B cell (primary cell): Measurements from ENCODE around the gene GCHFR. TPM values are rescaled to one million over a fixed set of nuclear protein-coding genes. Genes with fewer than 3 reads are reported as not detected.

Experiments
- ATAC-seq: fragments of 200-7000 bp; cut with Tn5 transposase; one replicate; pipeline ENCODE4 v1.10.0; 2021; ENCODE audit warnings: low read depth, mild to moderate bottlenecking, moderate number of reproducible peaks, moderate library complexity
- CTCF ChIA-PET: fragments of 350-600 bp; sonication (Branson Sonifier 250); formaldehyde crosslinking; loops from one replicate; lab custom pipeline; 2021; ENCODE audit warnings: antibody characterized with exemption, inconsistent platforms; lab: Charles Lee
- POLR2A ChIA-PET: fragments of 350-600 bp; sonication (Branson Sonifier 250); formaldehyde crosslinking; loops from one replicate; lab custom pipeline; 2021; ENCODE audit warnings: antibody characterized with exemption; lab: Charles Lee
- DNase-seq: peaks from one replicate; pipeline ENCODE4 v3.0.0; 2013
- H2AFZ ChIP-seq: 2 replicates; pipeline ENCODE4 v1.6.1; 2012; ENCODE audit warnings: mild to moderate bottlenecking, low read depth, low read length; ENCODE audit not compliant: insufficient read depth, poor library complexity, severe bottlenecking
- H3K27ac ChIP-seq, 2 donors: 1 replicate in 1 of 2; 2 replicates in 1 of 2; pipeline ENCODE4 v1.5.1; 2012 to 2013; ENCODE audit warnings: low read length in 2 of 2, mild to moderate bottlenecking in 2 of 2, moderate library complexity in 1 of 2
- H3K27me3 ChIP-seq, 4 experiments: fragments of 200-600 bp in 1 of 4; sonication (generic) in 1 of 4; replicated peaks in 1 of 4; 1 replicate in 2 of 4; 2 replicates in 2 of 4; pipeline versions ENCODE4 v1.6.1 to v1.7.0; 2013 to 2016; ENCODE audit warnings: low read length in 3 of 4, mild to moderate bottlenecking in 2 of 4, mixed read lengths in 1 of 4, moderate library complexity in 1 of 4; ENCODE audit not compliant: insufficient read depth in 4 of 4, control insufficient read depth in 3 of 4; ENCODE audit errors: control extremely low read depth in 1 of 4
- H3K36me3 ChIP-seq, 2 experiments: replicated peaks in 1 of 2; 1 replicate in 1 of 2; 2 replicates in 1 of 2; pipeline versions ENCODE4 v1.6.1 to v1.7.1; 2013; ENCODE audit warnings: low read length in 1 of 2; ENCODE audit not compliant: insufficient read depth in 2 of 2, control insufficient read depth in 1 of 2; ENCODE audit errors: control extremely low read depth in 1 of 2, extremely low read depth in 1 of 2
- H3K4me1 ChIP-seq, 2 donors: fragments of 200-600 bp in 1 of 2; sonication (generic) in 1 of 2; 1 replicate in 1 of 2; 2 replicates in 1 of 2; pipeline versions ENCODE4 v1.5.1 to v1.6.1; 2013 to 2017; ENCODE audit warnings: low read length in 2 of 2; ENCODE audit not compliant: control insufficient read depth in 2 of 2, insufficient read depth in 2 of 2
- H3K4me2 ChIP-seq: replicated peaks from 2 replicates; pipeline ENCODE3; 2012; ENCODE audit warnings: mild to moderate bottlenecking, low read depth, low read length; ENCODE audit not compliant: poor library complexity, severe bottlenecking
- H3K4me3 ChIP-seq, 5 experiments: fragments of 200-600 bp in 1 of 5; sonication (generic) in 1 of 5; 1 replicate in 3 of 5; 2 replicates in 2 of 5; pipeline versions ENCODE4 v1.5.1 to v1.7.0; 2011 to 2016; ENCODE audit warnings: low read length in 4 of 5, mild to moderate bottlenecking in 4 of 5, low read depth in 2 of 5, control low read depth in 1 of 5, moderate library complexity in 1 of 5; ENCODE audit not compliant: insufficient read depth in 1 of 5; ENCODE audit errors: control extremely low read depth in 1 of 5, extremely low read depth in 1 of 5
- H3K79me2 ChIP-seq: fragments of 200-600 bp; sonication (generic); one replicate; pipeline ENCODE4 v1.6.0; 2016; ENCODE audit warnings: low read length; ENCODE audit not compliant: control insufficient read depth, insufficient read depth
- H3K9ac ChIP-seq: fragments of 200-600 bp; sonication (generic); 2 replicates; pipeline ENCODE4 v1.6.1; 2017; ENCODE audit warnings: mild to moderate bottlenecking, low read length, moderate library complexity
- H3K9me3 ChIP-seq, 3 donors: one replicate each; pipeline versions ENCODE4 v1.6.1 to v1.7.1; 2013; ENCODE audit warnings: low read length in 2 of 3; ENCODE audit not compliant: control insufficient read depth in 2 of 3, insufficient read depth in 1 of 3; ENCODE audit errors: control extremely low read depth in 1 of 3
- H4K20me1 ChIP-seq: 2 replicates; pipeline ENCODE4 v1.6.0; 2012; ENCODE audit warnings: mild to moderate bottlenecking, low read length; ENCODE audit not compliant: insufficient read depth, control insufficient read depth, poor library complexity, severe bottlenecking
- H3K27ac Mint-ChIP-seq: one replicate; pipeline ENCODE4 v1.8.0; 2021; ENCODE audit warnings: mixed read lengths
- H3K27me3 Mint-ChIP-seq: one replicate; pipeline ENCODE4 v1.8.0; 2021; ENCODE audit warnings: mixed read lengths
- H3K4me1 Mint-ChIP-seq: one replicate; pipeline ENCODE4 v1.8.0; 2021; ENCODE audit warnings: mixed read lengths
- H3K4me3 Mint-ChIP-seq: one replicate; pipeline ENCODE4 v1.8.0; 2021; ENCODE audit warnings: mixed read lengths
- H3K9me3 Mint-ChIP-seq: one replicate; pipeline ENCODE4 v1.8.0; 2022; ENCODE audit warnings: mixed read lengths; ENCODE audit not compliant: insufficient read depth
- EZH2 ChIP-seq: IDR thresholded peaks from 2 replicates; pipeline ENCODE4 v1.6.1; 2012; ENCODE audit warnings: borderline replicate concordance, low read depth, mild to moderate bottlenecking, moderate library complexity, low read length; ENCODE audit not compliant: insufficient read depth, poor library complexity, severe bottlenecking
- WGBS: methylation state at CpG from one replicate; pipeline ENCODE4 v1.1.5; 2013; ENCODE audit warnings: missing lambda C conversion rate; ENCODE audit not compliant: insufficient coverage; 5-methylcytosine and 5-hydroxymethylcytosine counted together
- intact Hi-C: fragments of 100-400 bp; cut with micrococcal nuclease; formaldehyde crosslinking; loops from one replicate; pipeline ENCODE4 v1.10.0; 2022
- polyA plus RNA-seq: library from polyadenylated mRNA; depleted of rRNA; stranded (reverse); fragments of >200 nt; gene quantifications from 2 replicates; pipeline ENCODE4 v1.2.3, GENCODE V29; 2012
- total RNA-seq, 2 donors: library from RNA; stranded (reverse); fragments of 120-200 nt in 1 of 2; gene quantifications; 1 replicate in 1 of 2; 2 replicates in 1 of 2; pipeline versions ENCODE4 v1.2.3 to v1.2.4, GENCODE V29; 2013 to 2022
- TF ChIP-seq, protein P1 (sequence below): fragments of 200-600 bp; IDR thresholded peaks from one replicate; pipeline ENCODE4 v1.8.0; 2022; ENCODE audit warnings: antibody characterized with exemption, mild to moderate bottlenecking

Gene GCHFR
- total and polyA plus RNA-seq, 2 donors (not counting 1 experiment from before 2014, with no cell fraction given): 14.3 to 23.7 TPM

DNA sequence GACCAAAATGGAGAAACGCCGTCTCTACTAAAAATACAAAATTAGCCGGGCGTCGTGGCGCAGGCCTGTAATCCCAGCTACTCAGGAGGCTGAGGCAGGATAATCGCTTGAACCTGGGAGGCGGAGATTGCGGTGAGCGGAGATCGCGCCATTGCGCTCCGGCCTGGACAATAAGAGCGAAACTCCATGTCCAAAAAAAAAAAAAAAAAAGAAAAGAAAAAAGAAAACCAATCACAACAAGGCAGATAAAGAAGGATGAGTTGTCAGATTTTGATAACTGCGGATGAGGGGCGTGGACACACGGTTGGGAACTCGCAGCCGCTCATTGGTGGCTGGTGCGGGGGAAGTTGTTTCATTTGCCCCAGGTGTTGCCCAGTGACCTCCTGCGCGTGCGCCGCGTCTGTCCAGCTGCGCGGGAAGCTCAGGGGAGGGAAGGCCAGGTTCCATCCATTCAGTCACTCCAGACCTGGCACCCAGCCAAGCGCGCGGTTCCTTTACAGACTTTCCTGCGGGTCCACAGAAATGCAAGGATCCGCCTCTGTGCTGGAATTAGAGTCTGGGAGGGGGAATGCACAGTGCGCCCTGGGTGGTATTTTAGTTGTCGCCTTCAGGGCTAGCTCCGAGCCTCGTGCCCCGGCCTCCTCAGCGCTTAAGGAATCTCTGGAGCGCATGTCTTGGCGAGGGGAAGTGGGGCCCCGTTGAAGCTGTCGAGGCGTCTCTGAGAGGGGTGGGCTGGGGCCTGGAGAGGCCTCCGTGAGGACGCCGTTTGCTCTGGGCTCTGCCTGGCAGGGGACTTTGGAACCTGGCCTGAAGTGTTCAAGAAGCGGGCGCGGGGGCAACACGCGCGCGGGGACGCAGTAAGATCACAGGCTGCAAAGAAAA, 708 bp upstream of the GCHFR start:
- peak overlapping the region; percentile 28 to 87 (median 78) for H3K4me3 ChIP-seq
- no peaks in the 10 kb centered on the region for H3K27me3 Mint-ChIP-seq
- H3K36me3 ChIP-seq: peaks cover 0 to 11% of the 10 kb centered on the region in 2 experiments
- ChIA-PET POLR2A (interaction anchor here (0.6 to 1.4 kb wide), 4 partner anchors 20 to 1387 kb away, joined by 3 to 12 read pairs (median 4); no protein-coding TSS in a partner anchor), CTCF (interaction anchor here (0.7 to 4.3 kb wide), 5 partner anchors 9 to 455 kb away, joined by 3 to 24 read pairs (median 3); partner anchors contain the start of genes PLCB2 and RAD51)
- H3K9ac ChIP-seq: peak overlapping the region; percentile 68
- no peaks in the 10 kb centered on the region for H3K9me3 Mint-ChIP-seq
- peak overlapping the region; percentile 68 for H3K27ac Mint-ChIP-seq
- 24% methylated on average over 50 of the region's 55 CpGs for WGBS
- H3K27me3 ChIP-seq: no peaks in the 10 kb centered on the region
- H4K20me1 ChIP-seq: no peaks in the 10 kb centered on the region
- TF ChIP-seq, protein P1, sequence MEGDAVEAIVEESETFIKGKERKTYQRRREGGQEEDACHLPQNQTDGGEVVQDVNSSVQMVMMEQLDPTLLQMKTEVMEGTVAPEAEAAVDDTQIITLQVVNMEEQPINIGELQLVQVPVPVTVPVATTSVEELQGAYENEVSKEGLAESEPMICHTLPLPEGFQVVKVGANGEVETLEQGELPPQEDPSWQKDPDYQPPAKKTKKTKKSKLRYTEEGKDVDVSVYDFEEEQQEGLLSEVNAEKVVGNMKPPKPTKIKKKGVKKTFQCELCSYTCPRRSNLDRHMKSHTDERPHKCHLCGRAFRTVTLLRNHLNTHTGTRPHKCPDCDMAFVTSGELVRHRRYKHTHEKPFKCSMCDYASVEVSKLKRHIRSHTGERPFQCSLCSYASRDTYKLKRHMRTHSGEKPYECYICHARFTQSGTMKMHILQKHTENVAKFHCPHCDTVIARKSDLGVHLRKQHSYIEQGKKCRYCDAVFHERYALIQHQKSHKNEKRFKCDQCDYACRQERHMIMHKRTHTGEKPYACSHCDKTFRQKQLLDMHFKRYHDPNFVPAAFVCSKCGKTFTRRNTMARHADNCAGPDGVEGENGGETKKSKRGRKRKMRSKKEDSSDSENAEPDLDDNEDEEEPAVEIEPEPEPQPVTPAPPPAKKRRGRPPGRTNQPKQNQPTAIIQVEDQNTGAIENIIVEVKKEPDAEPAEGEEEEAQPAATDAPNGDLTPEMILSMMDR: no peak
- TF ChIP-seq EZH2: no peak
- H3K27ac ChIP-seq: peak overlapping the region in 1 of 2 donors; percentile 35
- DNase-seq (peak; percentile 54), ATAC-seq (peak; percentile 9)
- peak overlapping the region; percentile 99 for H3K4me2 ChIP-seq
- H2AFZ ChIP-seq: peak overlapping the region; percentile 92
- no peaks in the 10 kb centered on the region for H3K9me3 ChIP-seq
- no peaks in the 10 kb centered on the region for H3K79me2 ChIP-seq
- H3K4me1 Mint-ChIP-seq: peaks cover 24% of the 10 kb centered on the region
- H3K4me1 ChIP-seq: peaks cover 20 to 34% of the 10 kb centered on the region in 2 donors
- peak overlapping the region; percentile 89 for H3K4me3 Mint-ChIP-seq
- intact Hi-C loops: no loop called here
